GM19240 (cell line): ENCODE data around the gene ATL3.
"Not testable (repeated sequence)": the region's sequence is repeated elsewhere in the genome, so short reads cannot be mapped to it uniquely, and the experiment has no call there.

Experiments used
- DNase-seq: peaks from one replicate; pipeline ENCODE4 v3.0.0; 2011; ENCODE audit warnings: low spot score; ENCODE audit not compliant: insufficient read length

ATL3 gene

GRCh38 chr11:63621071-63621470 lies 50.1 kb downstream of the ATL3 start:
- no peak for DNase-seq

- no peak for DNase-seq
These were observed 51.2 kb downstream of the ATL3 start for GRCh38 chr11:63619967-63620366.

GRCh38 chr11:63617686-63618085 lies 53.5 kb downstream of the ATL3 start:
- not testable (repeated sequence) for DNase-seq

- no peak for DNase-seq
These were observed 54.2 kb downstream of the ATL3 start for GRCh38 chr11:63616953-63617352.

- no peak for DNase-seq
These were observed 57.0 kb downstream of the ATL3 start, which contains the start of gene PLAAT3 for GRCh38 chr11:63614136-63614671. TSS of gene PLAAT3 (minus strand) at chr11:63614433. CDS start at chr11:63614014, 419 bp downstream.

GRCh38 chr11:63613517-63614135 lies 57.5 kb downstream of the ATL3 start:
- no peak for DNase-seq

- no peak for DNase-seq
These were observed 59.0 kb downstream of the ATL3 start for GRCh38 chr11:63612181-63612580.

GRCh38 chr11:63611395-63611747 lies 59.8 kb downstream of the ATL3 start:
- DNase-seq = no peak

GRCh38 chr11:63610604-63611394 lies 60.4 kb downstream of the ATL3 start:
- no peak for DNase-seq

- no peak for DNase-seq
These were observed 61.1 kb downstream of the ATL3 start for GRCh38 chr11:63609971-63610580.

GRCh38 chr11:63609536-63609935 lies 61.6 kb downstream of the ATL3 start:
- DNase-seq = no peak

- no peak for DNase-seq
These were observed 62.5 kb downstream of the ATL3 start for GRCh38 chr11:63608353-63609345.

GRCh38 chr11:63603180-63603518 lies 68.0 kb downstream of the ATL3 start:
- DNase-seq = no peak

- DNase-seq = not testable (repeated sequence)
These were observed 68.6 kb downstream of the ATL3 start for GRCh38 chr11:63602290-63603179.

GRCh38 chr11:63599211-63600122 lies 71.7 kb downstream of the ATL3 start:
- no peak for DNase-seq

GRCh38 chr11:63598556-63598955 lies 72.6 kb downstream of the ATL3 start:
- DNase-seq = no peak

- DNase-seq = no peak
These were observed 75.9 kb downstream of the ATL3 start for GRCh38 chr11:63595296-63595695.

GRCh38 chr11:63592975-63593395 lies 78.2 kb downstream of the ATL3 start:
- DNase-seq = no peak
